Kidney capillary endothelial cell (primary cell): ENCODE results near the gene TSPAN4.
A peak's percentile ranks its signal among the peaks of the same experiment; 100 is the strongest.

ENCODE experiments used
- DNase-seq: peaks from one replicate; pipeline ENCODE4 v3.0.0-alpha.2; 2018; ENCODE audit warnings: low spot score

TSPAN4 gene

GRCh38 chr11:804599-804964, 38.1 kb upstream of the TSPAN4 start:
- no peak for DNase-seq

DNA sequence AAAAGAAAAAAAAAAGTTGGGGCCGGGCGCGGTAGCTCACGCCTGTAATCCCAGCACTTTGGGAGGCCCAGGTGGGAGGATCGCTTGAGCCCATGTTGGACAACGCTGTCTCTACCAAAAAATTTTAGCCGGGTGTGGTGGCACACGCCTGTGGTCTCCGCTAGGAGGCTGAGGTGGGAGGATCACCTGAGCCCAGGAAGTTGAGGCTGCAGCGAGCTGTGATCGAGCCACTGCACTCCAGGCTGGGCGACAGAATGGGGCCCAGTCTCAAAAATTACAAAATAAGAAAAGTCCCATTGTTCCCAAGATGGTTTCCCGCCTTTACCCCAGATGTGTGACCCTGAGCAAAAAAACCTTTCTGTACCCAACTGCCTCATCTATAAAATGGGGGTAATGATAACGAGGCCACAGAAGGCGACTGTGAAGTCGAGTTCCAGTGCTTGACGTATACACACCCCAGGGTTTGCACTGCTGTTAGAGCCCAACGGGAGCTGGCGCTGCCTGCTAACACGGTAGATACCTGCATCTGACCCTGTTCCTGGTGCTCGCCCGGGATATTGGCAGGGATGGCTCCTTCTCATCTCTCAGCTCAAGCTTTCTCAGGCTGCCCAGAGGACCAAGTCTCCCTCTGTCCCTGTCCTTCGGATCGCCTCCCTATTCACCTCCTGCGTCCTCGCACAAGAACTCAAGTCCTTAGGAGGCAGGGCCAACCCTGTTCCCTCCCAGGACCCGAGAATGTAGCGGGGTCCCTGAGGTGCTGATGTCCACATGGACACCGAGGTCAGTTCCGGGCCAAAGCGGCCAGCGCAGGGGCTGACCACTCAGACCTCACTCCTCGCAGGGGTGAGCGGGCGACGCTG, 34.0 kb upstream of the TSPAN4 start:
- no peak for DNase-seq

DNA sequence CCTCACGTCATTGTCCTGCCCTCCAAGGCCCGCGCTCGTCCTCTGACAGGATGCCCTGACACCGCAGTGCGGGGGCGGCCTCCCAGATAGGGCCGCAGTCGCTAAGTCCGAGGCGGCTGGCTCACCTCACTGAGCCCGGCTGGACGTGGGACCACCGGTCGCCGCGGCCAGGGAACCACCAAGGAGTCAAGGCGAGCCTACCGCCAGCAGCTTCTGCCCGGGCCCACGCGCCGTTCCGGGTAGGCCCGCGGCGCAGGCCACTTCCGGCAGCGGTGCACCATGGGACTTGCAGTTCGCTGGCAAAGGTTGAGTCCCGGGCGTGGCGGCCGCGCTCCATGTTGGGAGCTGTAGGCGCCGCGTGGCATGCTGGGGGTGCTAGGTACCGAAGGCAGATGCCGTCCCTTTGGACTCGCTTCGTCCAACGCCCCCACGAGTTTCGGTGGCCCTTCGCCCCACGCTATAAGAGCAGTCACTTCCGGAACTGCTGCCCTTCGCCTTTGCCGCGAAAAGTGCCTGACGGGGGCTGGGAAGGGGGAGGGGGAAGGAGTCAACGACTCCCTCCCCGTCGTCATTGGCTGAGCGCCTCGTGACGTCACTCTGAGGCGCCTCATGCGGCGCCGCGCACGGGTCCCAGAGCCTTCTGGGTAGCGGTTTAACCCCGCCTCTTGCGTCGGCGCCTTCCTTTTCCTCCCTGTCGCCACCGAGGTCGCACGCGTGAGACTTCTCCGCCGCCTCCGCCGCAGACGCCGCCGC, 33.2 kb upstream of the TSPAN4 start, which contains the start of gene RPLP2:
Gene RPLP2 (plus strand): TSS at position 681 of the 753 bp plus-strand sequence. CDS start 268 bp downstream, outside the sequence.
- DNase-seq = peak; percentile 98

- no peak for DNase-seq
Measured at GRCh38 chr11:810040-810567, 32.5 kb upstream of the TSPAN4 start.

GRCh38 chr11:811446-812245, 31.0 kb upstream of the TSPAN4 start:
- no peak for DNase-seq

DNA sequence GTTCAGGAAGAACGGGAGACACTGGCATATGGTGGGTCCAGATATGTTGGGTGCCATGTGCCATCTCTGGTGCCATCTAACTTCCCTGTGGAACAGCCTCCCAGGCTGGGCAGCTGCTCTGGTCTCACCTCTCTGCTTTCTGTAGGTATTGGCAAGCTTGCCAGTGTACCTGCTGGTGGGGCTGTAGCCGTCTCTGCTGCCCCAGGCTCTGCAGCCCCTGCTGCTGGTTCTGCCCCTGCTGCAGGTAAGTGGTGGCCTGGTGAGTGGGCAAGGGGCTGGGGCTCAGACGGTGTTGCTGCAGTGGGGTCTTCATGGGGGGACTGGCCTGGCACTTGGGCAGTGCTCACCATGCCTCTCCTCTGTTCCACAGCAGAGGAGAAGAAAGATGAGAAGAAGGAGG, 30.3 kb upstream of the TSPAN4 start:
- no peak for DNase-seq

- DNase-seq = no peak
Measured at GRCh38 chr11:813072-813455, 29.6 kb upstream of the TSPAN4 start.

GRCh38 chr11:813456-814096, 29.1 kb upstream of the TSPAN4 start:
- DNase-seq = no peak

DNA sequence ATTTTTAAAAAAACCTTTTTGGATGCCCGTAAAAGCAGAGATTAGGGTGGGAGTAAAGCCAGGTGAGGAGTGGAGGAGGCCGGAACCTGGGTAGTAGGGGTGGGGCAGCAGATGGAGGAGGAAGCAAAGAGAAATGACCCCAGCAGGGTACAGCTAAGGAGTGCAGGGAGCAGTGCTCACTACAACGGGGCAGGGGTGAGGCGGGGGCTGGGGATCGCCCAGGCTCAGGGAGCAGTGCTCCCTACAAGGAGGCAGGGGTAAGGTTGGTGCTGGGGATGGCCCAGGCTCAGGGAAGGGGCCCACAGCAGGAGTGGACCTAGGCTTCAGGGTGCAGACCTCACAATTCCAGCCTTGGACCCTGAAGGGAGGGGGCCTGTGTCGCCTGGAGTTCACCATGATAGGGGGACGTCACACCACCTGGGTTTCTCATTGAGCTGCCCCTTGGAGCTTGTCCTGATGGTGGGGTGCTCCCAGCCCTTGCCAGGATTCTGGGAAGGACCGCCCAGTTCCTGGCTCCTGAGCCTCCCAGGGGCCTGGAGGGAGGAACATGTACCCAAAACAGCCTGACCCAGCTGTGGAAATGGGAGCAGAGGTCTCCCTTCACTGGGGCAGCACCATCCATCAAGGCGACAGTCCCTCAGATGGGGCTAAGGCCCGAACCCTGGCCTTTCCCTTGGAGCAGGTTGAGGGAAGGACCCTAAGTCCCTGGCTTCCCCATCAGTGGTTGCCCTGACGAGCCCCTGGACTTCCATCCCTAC, 26.8 kb upstream of the TSPAN4 start:
- no peak for DNase-seq

GRCh38 chr11:816433-816779, 26.2 kb upstream of the TSPAN4 start:
- DNase-seq = no peak

DNA sequence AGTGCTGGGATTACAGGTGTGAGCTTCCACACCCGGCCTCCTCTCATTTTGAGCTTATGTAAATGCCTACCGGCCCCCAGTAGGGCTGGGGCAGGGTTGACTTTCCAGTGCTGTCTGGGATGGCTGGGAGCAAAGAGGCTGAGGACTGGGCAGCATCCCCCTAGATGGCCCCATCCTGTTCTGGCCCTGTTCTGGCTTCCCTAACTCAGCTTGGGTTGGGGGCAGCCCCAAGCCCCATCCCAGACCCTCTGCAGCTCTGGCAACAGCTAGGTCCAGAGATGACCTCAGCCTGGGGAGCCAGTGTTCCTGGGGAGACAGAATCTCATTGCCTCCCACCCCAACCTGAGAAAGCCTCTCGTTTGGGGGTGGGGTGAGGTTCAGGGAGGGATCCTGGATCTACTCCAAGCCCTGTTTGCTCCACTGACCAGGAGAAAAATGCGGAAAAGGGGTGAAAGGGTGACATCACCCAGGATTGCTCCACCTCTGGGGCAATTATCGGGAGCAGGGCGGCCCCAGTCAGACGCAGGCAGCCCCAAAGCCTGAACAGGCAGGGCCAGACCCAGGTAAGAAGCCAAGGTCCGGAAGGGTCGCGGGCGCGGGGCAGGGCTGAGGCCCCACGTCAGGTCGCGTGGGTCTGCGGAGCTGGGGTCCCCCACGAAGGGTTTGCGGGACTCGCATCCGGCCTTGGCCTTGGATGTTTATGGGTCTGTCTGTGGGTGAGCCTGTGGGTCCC, 24.1 kb upstream of the TSPAN4 start, which contains the start of gene PNPLA2:
Gene PNPLA2 (plus strand): TSS at position 519 of the 733 bp plus-strand sequence. CDS start 805 bp downstream, outside the sequence.
- DNase-seq = no peak

- DNase-seq = no peak
Measured at GRCh38 chr11:819129-819931, 23.3 kb upstream of the TSPAN4 start.

GRCh38 chr11:819943-820649, 22.6 kb upstream of the TSPAN4 start:
- DNase-seq = no peak

DNA sequence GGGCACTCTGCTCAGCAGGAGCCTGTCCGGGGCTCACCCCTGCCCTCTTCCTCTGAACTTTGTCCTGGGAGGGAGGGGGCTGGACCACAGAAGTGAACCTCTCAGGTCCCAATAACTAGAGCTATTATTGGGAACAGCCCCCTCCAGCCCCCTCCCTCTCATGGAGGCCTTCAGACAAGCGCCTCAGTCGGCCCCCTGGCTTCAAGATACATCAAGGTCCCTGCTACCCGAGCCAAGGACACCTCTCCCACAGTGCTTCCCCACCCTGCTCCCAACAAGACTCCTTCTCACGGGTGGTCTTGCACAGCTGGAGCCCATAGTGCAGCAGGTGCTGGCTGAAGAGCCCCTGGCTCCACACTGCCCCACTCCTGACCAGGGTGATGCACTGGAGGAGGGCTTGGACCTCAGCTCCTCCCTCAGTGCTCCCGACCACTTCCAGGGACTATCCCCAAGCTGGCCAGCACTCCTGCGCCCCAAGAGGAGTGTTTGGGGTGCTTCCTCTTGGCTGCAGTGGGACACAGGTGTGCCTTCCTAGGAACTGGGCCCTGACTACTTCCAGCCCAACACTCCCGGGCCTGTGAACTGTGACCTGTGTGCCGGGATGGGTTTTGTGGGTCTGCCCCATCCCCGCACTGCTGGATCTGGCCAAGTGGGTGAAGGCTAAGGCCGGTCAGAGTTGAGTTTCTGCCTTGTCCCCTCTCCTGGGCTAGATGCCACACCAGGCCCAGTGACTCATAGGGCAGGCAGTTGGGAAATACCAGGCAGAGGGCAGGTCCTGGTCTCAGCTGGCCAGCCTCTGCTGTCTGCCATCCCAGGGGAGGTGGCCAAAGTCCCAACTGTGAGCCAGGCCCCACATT, 21.8 kb upstream of the TSPAN4 start:
- DNase-seq = no peak

- no peak for DNase-seq
Measured at GRCh38 chr11:821512-822371, 20.9 kb upstream of the TSPAN4 start.

DNA sequence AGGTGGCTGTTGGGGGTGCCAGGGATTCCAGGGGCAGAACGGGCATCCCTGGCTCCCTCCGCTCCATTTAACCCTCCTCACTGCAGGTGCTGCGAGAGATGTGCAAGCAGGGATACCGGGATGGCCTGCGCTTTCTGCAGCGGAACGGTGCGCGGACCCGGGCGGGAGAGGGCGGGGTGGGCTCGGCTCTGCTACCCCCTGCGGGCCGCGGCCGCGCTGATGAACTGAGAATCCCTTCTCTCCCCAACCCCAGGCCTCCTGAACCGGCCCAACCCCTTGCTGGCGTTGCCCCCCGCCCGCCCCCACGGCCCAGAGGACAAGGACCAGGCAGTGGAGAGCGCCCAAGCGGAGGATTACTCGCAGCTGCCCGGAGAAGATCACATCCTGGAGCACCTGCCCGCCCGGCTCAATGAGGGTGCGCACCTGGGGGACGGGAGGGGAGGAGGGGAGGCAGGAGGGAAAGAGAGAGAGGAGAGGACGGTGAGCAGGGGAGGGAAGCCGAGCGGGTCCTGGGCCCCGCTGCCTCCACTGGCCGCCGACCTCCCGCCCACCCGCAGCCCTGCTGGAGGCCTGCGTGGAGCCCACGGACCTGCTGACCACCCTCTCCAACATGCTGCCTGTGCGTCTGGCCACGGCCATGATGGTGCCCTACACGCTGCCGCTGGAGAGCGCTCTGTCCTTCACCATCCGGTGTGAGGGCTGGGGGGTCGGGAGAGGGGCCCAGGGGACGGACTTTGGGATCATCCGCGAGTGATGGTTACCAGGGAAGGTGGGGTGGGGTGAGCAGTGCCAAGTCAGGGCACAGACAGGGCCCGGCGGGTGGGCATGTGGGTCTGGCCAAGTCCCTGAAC, 19.0 kb upstream of the TSPAN4 start:
- no peak for DNase-seq
